GM13976 (cell line): ENCODE data around the gene RAD51D.
"Not testable (repeated sequence)": the region's sequence is repeated elsewhere in the genome, so short reads cannot be mapped to it uniquely, and the experiment has no call there.

Experiments used
- DNase-seq: peaks from one replicate; pipeline ENCODE4 v3.0.0; 2012; ENCODE audit warnings: low spot score
- CTCF ChIP-seq: IDR thresholded peaks from 2 replicates; pipeline ENCODE4 v1.5.1; 2012; ENCODE audit warnings: borderline replicate concordance, mild to moderate bottlenecking; ENCODE audit not compliant: insufficient read depth; ENCODE audit errors: extremely low read depth, missing control alignments, control extremely low read depth
- in situ Hi-C: fragments of 300-500 bp; cut with MboI; formaldehyde crosslinking; loops from one replicate; pipeline ENCODE4 v1.12.0; 2022; ENCODE audit warnings: low sequenced_read_pairs, mixed read lengths, inconsistent platforms; ENCODE audit not compliant: unreplicated experiment

Gene RAD51D

GRCh38 chr17:35152421-35153140 lies 32.9 kb upstream of the RAD51D start:
- no peak for DNase-seq
- TF ChIP-seq CTCF: no peak
- in situ Hi-C loops: loop anchor here (25.0 kb wide), 1 partner anchor 585 kb away; the partner anchor contains the start of gene RASL10B

- DNase-seq: not testable (repeated sequence)
- in situ Hi-C loops: loop anchor here (25.0 kb wide), 1 partner anchor 586 kb away; the partner anchor contains the start of gene RASL10B
Measured at GRCh38 chr17:35151080-35151479, 31.4 kb upstream of the RAD51D start.

DNA sequence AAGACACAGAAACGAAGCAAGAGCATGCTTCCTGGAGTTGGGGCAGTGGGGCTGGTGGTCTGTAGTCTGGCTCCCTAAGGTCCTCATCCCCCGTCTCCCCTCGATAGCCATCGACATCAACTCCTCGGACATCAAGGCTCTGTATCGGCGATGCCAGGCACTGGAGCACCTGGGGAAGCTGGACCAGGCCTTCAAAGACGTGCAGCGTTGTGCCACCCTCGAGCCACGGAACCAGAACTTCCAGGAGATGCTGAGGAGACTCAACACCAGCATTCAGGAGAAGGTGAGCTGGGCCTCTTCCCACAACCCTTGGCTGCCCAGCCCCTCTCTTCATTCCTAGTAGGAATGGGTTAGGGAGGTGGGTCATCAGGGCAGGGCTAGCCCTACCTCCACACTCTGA lies 30.3 kb upstream of the RAD51D start:
- no peak for DNase-seq
- in situ Hi-C loops: loop anchor here (25.0 kb wide), 1 partner anchor 587 kb away; the partner anchor contains the start of gene RASL10B
- TF ChIP-seq CTCF: no peak

- in situ Hi-C loops: no loop called here
- no peak for DNase-seq
- TF ChIP-seq CTCF: no peak
Measured at GRCh38 chr17:35148144-35148543, 28.5 kb upstream of the RAD51D start.

GRCh38 chr17:35147375-35147905 lies 27.8 kb upstream of the RAD51D start, which contains the start of gene UNC45B:
UNC45B (plus strand) TSS chr17:35147817; CDS start chr17:35148264, 447 bp downstream.
- no peak for DNase-seq
- no peak for TF ChIP-seq CTCF
- in situ Hi-C loops: no loop called here

GRCh38 chr17:35146214-35146833 lies 26.7 kb upstream of the RAD51D start:
- no peak for TF ChIP-seq CTCF
- no peak for DNase-seq
- in situ Hi-C loops: no loop called here

GRCh38 chr17:35144840-35145239 lies 25.2 kb upstream of the RAD51D start:
- DNase-seq: no peak
- in situ Hi-C loops: no loop called here

More at GRCh38 chr17:35144840-35145239, 25.2 kb upstream of the RAD51D start:
- TF ChIP-seq CTCF: no peak
